A673 (cell line): Measurements from ENCODE around the gene TCF20. TPM values are rescaled to one million over a fixed set of nuclear protein-coding genes. Genes with fewer than 3 reads are reported as not detected.
A peak's percentile ranks its signal among the peaks of the same experiment; 100 is the strongest.

Experiments used
- BruUV-seq: library from RNA; stranded (reverse); fragments of 400-500 nt; replicated peaks from 2 replicates; lab custom pipeline; 2021; lab: Mats Ljungman, UMichigan
- CTCF ChIA-PET: fragments of 300-600 bp; sonication (Branson Sonifier 250); formaldehyde crosslinking; loops from one replicate; lab custom pipeline; 2022; ENCODE audit warnings: antibody characterized with exemption; lab: Charles Lee
- POLR2A ChIA-PET: fragments of 300-600 bp; sonication (Branson Sonifier 250); formaldehyde crosslinking; loops from one replicate; lab custom pipeline; 2022; ENCODE audit warnings: antibody characterized with exemption; ENCODE audit not compliant: low non-redundant PET; lab: Charles Lee
- DNase-seq: peaks from one replicate; pipeline ENCODE4 v3.0.0-alpha.2; 2015; ENCODE audit warnings: low spot score
- H3K27ac ChIP-seq: fragments of 200-600 bp; sonication (generic); 2 replicates; pipeline ENCODE4 v1.5.1; 2016; ENCODE audit warnings: mixed run types, low read depth, mild to moderate bottlenecking, mixed read lengths, antibody characterized with exemption, low read length; ENCODE audit not compliant: poor library complexity, severe bottlenecking
- H3K27me3 ChIP-seq: fragments of 200-600 bp; sonication (generic); replicated peaks from 2 replicates; pipeline ENCODE4 v1.6.1; 2017; ENCODE audit warnings: mixed run types, low read depth, mild to moderate bottlenecking, mixed read lengths, antibody characterized with exemption, low read length; ENCODE audit not compliant: insufficient read depth, poor library complexity
- H3K36me3 ChIP-seq: fragments of 200-600 bp; sonication (generic); 2 replicates; pipeline ENCODE4 v1.6.1; 2016; ENCODE audit warnings: mixed run types, mild to moderate bottlenecking, mixed read lengths, antibody characterized with exemption, low read length; ENCODE audit not compliant: insufficient read depth, poor library complexity, severe bottlenecking
- H3K4me1 ChIP-seq: fragments of 200-600 bp; sonication (generic); 2 replicates; pipeline ENCODE4 v1.6.1; 2017; ENCODE audit warnings: mixed run types, mild to moderate bottlenecking, mixed read lengths, antibody characterized with exemption, low read length; ENCODE audit not compliant: insufficient read depth, poor library complexity, severe bottlenecking
- H3K4me3 ChIP-seq: fragments of 200-600 bp; sonication (generic); 2 replicates; pipeline ENCODE4 v1.5.1; 2016; ENCODE audit warnings: low read depth, mixed run types, mild to moderate bottlenecking, mixed read lengths, low read length; ENCODE audit not compliant: poor library complexity, severe bottlenecking
- H3K9me3 ChIP-seq: fragments of 200-600 bp; sonication (generic); 2 replicates; pipeline ENCODE4 v1.6.1; 2016; ENCODE audit warnings: mixed run types, low read depth, mild to moderate bottlenecking, mixed read lengths, antibody characterized with exemption, low read length; ENCODE audit not compliant: poor library complexity, severe bottlenecking
- CTCF ChIP-seq: fragments of 300-800, 200-600 bp; sonication (generic); conservative IDR thresholded peaks from 2 replicates; pipeline ENCODE4 v1.5.1; 2017; ENCODE audit warnings: low read depth, mild to moderate bottlenecking, antibody characterized with exemption, low read length, moderate library complexity, mixed read lengths
- EZH2 ChIP-seq: fragments of 200-600 bp; sonication (generic); IDR thresholded peaks from 2 replicates; pipeline ENCODE4 v1.6.1; 2017; ENCODE audit warnings: borderline replicate concordance, low read depth, mild to moderate bottlenecking, mixed read lengths, antibody characterized with exemption, low read length; ENCODE audit not compliant: poor library complexity, severe bottlenecking
- intact Hi-C: fragments of 100-400 bp; cut with micrococcal nuclease; formaldehyde crosslinking; loops from one replicate; pipeline ENCODE4 v1.10.0; 2022; ENCODE audit not compliant: unreplicated experiment
- total RNA-seq: library from RNA; stranded (reverse); gene quantifications from 2 replicates; pipeline ENCODE4 v1.2.3, GENCODE V29; 2021

The TCF20 gene
- total RNA-seq, 1 experiment from 2014 or later = 69.3 TPM

- no peak overlapping the region for H3K4me3 ChIP-seq
- no peak overlapping the region for H3K27ac ChIP-seq
- H3K9me3 ChIP-seq = no peaks in the 10 kb centered on the region
- no peak for TF ChIP-seq EZH2
- peak; percentile 48 for TF ChIP-seq CTCF
- DNase-seq = peak; percentile 60
- no peaks in the 10 kb centered on the region for H3K27me3 ChIP-seq
- intact Hi-C loops = loop anchor here (5.0 kb wide), 1 partner anchor 159 kb away; no protein-coding TSS in a partner anchor
- H3K36me3 ChIP-seq = no peaks in the 10 kb centered on the region
- peaks cover 24% of the 10 kb centered on the region for H3K4me1 ChIP-seq
- CTCF ChIA-PET = interaction anchor here (1.0 to 1.3 kb wide), 3 partner anchors 160 to 195 kb away, joined by 3 to 5 read pairs (median 5); no protein-coding TSS in a partner anchor
- BruUV-seq = no TSS peak
- POLR2A ChIA-PET = interaction anchor here (0.5 kb wide), 1 partner anchor 10 kb away, joined by 3 read pairs; no protein-coding TSS in a partner anchor
Measured at GRCh38 chr22:42277988-42278776, 7.7 kb upstream of the TCF20 start.

- Histone ChIP-seq H3K27me3 (no peaks in the 10 kb centered on the region), H3K27ac (no peak overlapping the region), H3K9me3 (no peaks in the 10 kb centered on the region), H3K36me3 (no peaks in the 10 kb centered on the region), H3K4me3 (no peak overlapping the region), H3K4me1 (peaks cover 24% of the 10 kb centered on the region)
- ChIA-PET POLR2A (no interaction called here), CTCF (interaction anchor here (1.3 kb wide), 1 partner anchor 161 kb away, joined by 5 read pairs; no protein-coding TSS in a partner anchor)
- intact Hi-C loops = loop anchor here (5.0 kb wide), 1 partner anchor 160 kb away; no protein-coding TSS in a partner anchor
- no TSS peak for BruUV-seq
- no peak for TF ChIP-seq CTCF
- TF ChIP-seq EZH2 = no peak
- no peak for DNase-seq
Measured at GRCh38 chr22:42277232-42277753, 6.8 kb upstream of the TCF20 start.

- TF ChIP-seq CTCF (no peak), EZH2 (no peak)
- no TSS peak for BruUV-seq
- H3K9me3 ChIP-seq = no peaks in the 10 kb centered on the region
- DNase-seq = peak; percentile 81
- POLR2A ChIA-PET = no interaction called here
- peaks cover 24% of the 10 kb centered on the region for H3K4me1 ChIP-seq
- peak overlapping the region; percentile 5 for H3K27ac ChIP-seq
- intact Hi-C loops = loop anchor here (5.0 kb wide), 1 partner anchor 161 kb away; no protein-coding TSS in a partner anchor
- no peaks in the 10 kb centered on the region for H3K36me3 ChIP-seq
- H3K27me3 ChIP-seq = no peaks in the 10 kb centered on the region
- H3K4me3 ChIP-seq = no peak overlapping the region
- CTCF ChIA-PET = interaction anchor here (0.9 kb wide), 1 partner anchor 169 kb away, joined by 4 read pairs; no protein-coding TSS in a partner anchor
Measured at GRCh38 chr22:42275970-42276369, 5.5 kb upstream of the TCF20 start.
